Stimulated activated CD4-positive, alpha-beta T cell treated with anti-CD3 and anti-CD28 coated beads, Interleukin-12 subunit alpha, Interleukin-12 subunit beta, amount 100 ng/mL, for 48 hours (primary cell): Measurements from ENCODE around the gene LIPA.

Source experiments
- DNase-seq, 3 donors: peaks; one replicate each; pipeline ENCODE4 v3.0.0-alpha.2; 2020; ENCODE audit warnings: low read depth in 2 of 3, low spot score in 1 of 3

Gene LIPA

GRCh38 chr10:89241486-89242344, 9.9 kb downstream of the LIPA start:
- no peak for DNase-seq

- no peak for DNase-seq
Observed at GRCh38 chr10:89241026-89241425, 10.5 kb downstream of the LIPA start.

GRCh38 chr10:89240519-89240918, 11.1 kb downstream of the LIPA start:
- no peak for DNase-seq

GRCh38 chr10:89238956-89239644, 12.5 kb downstream of the LIPA start:
- no peak for DNase-seq

- no peak for DNase-seq
Observed at GRCh38 chr10:89237849-89238248, 13.7 kb downstream of the LIPA start.

- no peak for DNase-seq
Observed at GRCh38 chr10:89236226-89236797, 15.3 kb downstream of the LIPA start.

- no peak for DNase-seq
Observed at GRCh38 chr10:89235073-89235798, 16.3 kb downstream of the LIPA start.

GRCh38 chr10:89233033-89233432, 18.5 kb downstream of the LIPA start:
- no peak for DNase-seq

- no peak for DNase-seq
Observed at GRCh38 chr10:89228962-89229361, 22.6 kb downstream of the LIPA start.

- no peak for DNase-seq
Observed at GRCh38 chr10:89228146-89228545, 23.4 kb downstream of the LIPA start.

- no peak for DNase-seq
Observed at GRCh38 chr10:89226891-89227290, 24.7 kb downstream of the LIPA start.

GRCh38 chr10:89224739-89225443, 26.7 kb downstream of the LIPA start:
- no peak for DNase-seq

- no peak for DNase-seq
Observed at GRCh38 chr10:89221919-89222318, 29.7 kb downstream of the LIPA start.

GRCh38 chr10:89219513-89220218, 31.9 kb downstream of the LIPA start:
- DNase-seq, result no peak

- DNase-seq, result peak; percentile 12 to 62 (median 52)
Observed at GRCh38 chr10:89217057-89217990, 34.3 kb downstream of the LIPA start.

GRCh38 chr10:89216056-89216455, 35.5 kb downstream of the LIPA start:
- DNase-seq, result no peak

GRCh38 chr10:89215511-89215910, 36.1 kb downstream of the LIPA start:
- DNase-seq, result no peak

- no peak for DNase-seq
Observed at GRCh38 chr10:89214566-89215165, 36.9 kb downstream of the LIPA start.
